HG03175 (cell line): ENCODE results near the gene LRRC4B.

Source experiments
- ATAC-seq: cut with Tn5 transposase; IDR thresholded peaks from one replicate; pipeline ENCODE4 v1.9.1; 2021; ENCODE audit warnings: mild to moderate bottlenecking, moderate library complexity; ENCODE audit not compliant: unreplicated experiment

The LRRC4B gene

GRCh38 chr19:50554212-50554611 is 14.0 kb downstream of the LRRC4B start:
- ATAC-seq, result no peak

- no peak for ATAC-seq
Measured at GRCh38 chr19:50553134-50553703, 15.0 kb downstream of the LRRC4B start.

- ATAC-seq, result no peak
Measured at GRCh38 chr19:50552540-50552939, 15.7 kb downstream of the LRRC4B start.

GRCh38 chr19:50551715-50552187 is 16.5 kb downstream of the LRRC4B start:
- ATAC-seq, result no peak

GRCh38 chr19:50551034-50551714 is 17.1 kb downstream of the LRRC4B start:
- no peak for ATAC-seq

GRCh38 chr19:50550594-50550966 is 17.7 kb downstream of the LRRC4B start:
- no peak for ATAC-seq

GRCh38 chr19:50549927-50550593 is 18.2 kb downstream of the LRRC4B start:
- ATAC-seq, result no peak

GRCh38 chr19:50549059-50549926 is 18.9 kb downstream of the LRRC4B start:
- no peak for ATAC-seq

GRCh38 chr19:50548191-50549058 is 19.8 kb downstream of the LRRC4B start:
- no peak for ATAC-seq

GRCh38 chr19:50547385-50548190 is 20.6 kb downstream of the LRRC4B start:
- no peak for ATAC-seq

GRCh38 chr19:50546527-50547221 is 21.6 kb downstream of the LRRC4B start:
- no peak for ATAC-seq

- no peak for ATAC-seq
Measured at GRCh38 chr19:50542943-50543342, 25.3 kb downstream of the LRRC4B start.

GRCh38 chr19:50537769-50538230 is 30.4 kb downstream of the LRRC4B start:
- no peak for ATAC-seq

- no peak for ATAC-seq
Measured at GRCh38 chr19:50537306-50537685, 30.9 kb downstream of the LRRC4B start.

- ATAC-seq, result no peak
Measured at GRCh38 chr19:50536662-50537305, 31.5 kb downstream of the LRRC4B start.

- ATAC-seq, result no peak
Measured at GRCh38 chr19:50535672-50536187, 32.5 kb downstream of the LRRC4B start.

GRCh38 chr19:50534478-50534877 is 33.8 kb downstream of the LRRC4B start:
- ATAC-seq, result no peak

- ATAC-seq, result no peak
Measured at GRCh38 chr19:50532952-50533351, 35.3 kb downstream of the LRRC4B start.
